Adipocyte (in vitro differentiated cells): Measurements from ENCODE around the gene FLT3.
"Not testable (repeated sequence)": the region's sequence is repeated elsewhere in the genome, so short reads cannot be mapped to it uniquely, and the experiment has no call there.

Experiments used
- DNase-seq: peaks from one replicate; pipeline ENCODE4 v3.0.0-alpha.2; 2015; ENCODE audit warnings: low read depth
- H3K27me3 ChIP-seq: replicated peaks from 2 replicates; pipeline ENCODE4 v1.7.0; 2013; ENCODE audit warnings: mild to moderate bottlenecking, low read length, moderate library complexity; ENCODE audit not compliant: control insufficient read depth, insufficient read depth
- H3K36me3 ChIP-seq: 2 replicates; pipeline ENCODE4 v1.7.0; 2013; ENCODE audit warnings: low read length, mild to moderate bottlenecking, moderate library complexity; ENCODE audit not compliant: control insufficient read depth, insufficient read depth, severe bottlenecking
- H3K4me1 ChIP-seq: 2 replicates; pipeline ENCODE4 v1.7.0; 2013; ENCODE audit warnings: mild to moderate bottlenecking, low read length, moderate library complexity; ENCODE audit not compliant: control insufficient read depth, insufficient read depth
- H3K4me3 ChIP-seq: 2 replicates; pipeline ENCODE4 v1.7.0; 2013; ENCODE audit warnings: mild to moderate bottlenecking, low read length, moderate library complexity
- H3K9ac ChIP-seq: 2 replicates; pipeline ENCODE4 v1.7.0; 2013; ENCODE audit warnings: mild to moderate bottlenecking, low read length, moderate library complexity
- H3K9me3 ChIP-seq: 2 replicates; pipeline ENCODE4 v1.7.0; 2013; ENCODE audit warnings: mild to moderate bottlenecking, low read length, moderate library complexity; ENCODE audit not compliant: control insufficient read depth

The FLT3 gene

GRCh38 chr13:28022848-28023518 lies 77.4 kb downstream of the FLT3 start:
- Histone ChIP-seq H3K9me3 (no peaks in the 10 kb centered on the region), H3K27me3 (peaks cover 15% of the 10 kb centered on the region), H3K36me3 (no peaks in the 10 kb centered on the region), H3K9ac (no peak overlapping the region), H3K4me3 (no peak overlapping the region), H3K4me1 (peaks cover 9% of the 10 kb centered on the region)
- peak; percentile 45 for DNase-seq

- Histone ChIP-seq H3K36me3 (no peaks in the 10 kb centered on the region), H3K9me3 (no peaks in the 10 kb centered on the region), H3K4me1 (no peaks in the 10 kb centered on the region), H3K4me3 (no peak overlapping the region), H3K27me3 (peaks cover 34% of the 10 kb centered on the region), H3K9ac (no peak overlapping the region)
- no peak for DNase-seq
Observed at GRCh38 chr13:28014301-28014700, 86.1 kb downstream of the FLT3 start.

DNA sequence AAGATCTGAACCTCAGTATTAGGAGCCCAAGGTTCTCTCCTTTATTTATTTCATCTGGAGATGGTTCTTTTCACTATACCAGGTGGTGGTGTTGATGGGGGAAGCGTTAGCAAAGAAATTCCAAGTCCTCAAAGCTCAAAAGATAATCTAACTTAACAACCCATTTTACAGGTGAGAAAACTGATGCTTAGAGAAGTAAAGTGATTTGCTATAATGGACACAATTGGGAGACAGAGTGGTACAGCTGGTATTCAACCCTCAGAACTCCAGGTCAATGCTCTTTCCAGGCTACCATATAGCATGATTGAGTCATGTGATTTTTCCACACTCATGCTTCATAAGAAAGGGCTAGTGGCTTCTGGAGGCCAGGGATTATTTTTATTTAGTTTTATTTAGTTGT lies 86.9 kb downstream of the FLT3 start:
- Histone ChIP-seq H3K27me3 (peaks cover 36% of the 10 kb centered on the region), H3K4me1 (no peaks in the 10 kb centered on the region), H3K9me3 (no peaks in the 10 kb centered on the region), H3K36me3 (no peaks in the 10 kb centered on the region), H3K4me3 (no peak overlapping the region), H3K9ac (no peak overlapping the region)
- no peak for DNase-seq

- Histone ChIP-seq H3K4me3 (no peak overlapping the region), H3K36me3 (no peaks in the 10 kb centered on the region), H3K27me3 (peaks cover 36% of the 10 kb centered on the region), H3K9me3 (no peaks in the 10 kb centered on the region), H3K9ac (no peak overlapping the region), H3K4me1 (no peaks in the 10 kb centered on the region)
- DNase-seq, result no peak
Observed at GRCh38 chr13:28012896-28013295, 87.5 kb downstream of the FLT3 start.

- Histone ChIP-seq H3K27me3 (peaks cover 36% of the 10 kb centered on the region), H3K4me1 (no peaks in the 10 kb centered on the region), H3K36me3 (no peaks in the 10 kb centered on the region), H3K9ac (no peak overlapping the region), H3K9me3 (no peaks in the 10 kb centered on the region), H3K4me3 (no peak overlapping the region)
- DNase-seq, result no peak
Observed at GRCh38 chr13:28012383-28012782, 88.0 kb downstream of the FLT3 start.

DNA sequence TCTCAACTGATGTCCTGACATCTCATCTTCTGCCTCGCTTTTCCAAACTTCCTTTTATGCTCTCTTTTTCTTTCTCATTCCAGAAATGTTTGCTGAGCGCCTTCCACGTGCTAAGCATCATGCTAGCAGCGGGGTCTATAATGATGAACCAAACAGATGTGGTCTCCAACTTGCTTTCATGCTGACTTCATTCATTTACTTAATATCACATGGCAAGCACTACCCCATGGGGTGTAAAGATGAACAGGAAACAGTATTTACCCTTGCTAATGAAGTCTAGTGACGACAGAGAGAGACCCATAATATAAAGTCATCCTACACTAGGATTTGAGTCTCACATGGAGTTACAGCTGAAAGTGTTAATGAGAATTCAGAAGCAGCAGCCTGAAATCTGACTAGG lies 90.3 kb downstream of the FLT3 start:
- Histone ChIP-seq H3K4me3 (no peak overlapping the region), H3K9me3 (no peaks in the 10 kb centered on the region), H3K9ac (no peak overlapping the region), H3K27me3 (peaks cover 27% of the 10 kb centered on the region), H3K36me3 (no peaks in the 10 kb centered on the region), H3K4me1 (no peaks in the 10 kb centered on the region)
- no peak for DNase-seq

- peaks cover 22% of the 10 kb centered on the region for H3K27me3 ChIP-seq
- H3K9ac ChIP-seq, H3K4me3 ChIP-seq, H3K9me3 ChIP-seq, H3K4me1 ChIP-seq, H3K36me3 ChIP-seq, DNase-seq: not testable (repeated sequence)
Observed at GRCh38 chr13:28005016-28005415, 95.4 kb downstream of the FLT3 start.

DNA sequence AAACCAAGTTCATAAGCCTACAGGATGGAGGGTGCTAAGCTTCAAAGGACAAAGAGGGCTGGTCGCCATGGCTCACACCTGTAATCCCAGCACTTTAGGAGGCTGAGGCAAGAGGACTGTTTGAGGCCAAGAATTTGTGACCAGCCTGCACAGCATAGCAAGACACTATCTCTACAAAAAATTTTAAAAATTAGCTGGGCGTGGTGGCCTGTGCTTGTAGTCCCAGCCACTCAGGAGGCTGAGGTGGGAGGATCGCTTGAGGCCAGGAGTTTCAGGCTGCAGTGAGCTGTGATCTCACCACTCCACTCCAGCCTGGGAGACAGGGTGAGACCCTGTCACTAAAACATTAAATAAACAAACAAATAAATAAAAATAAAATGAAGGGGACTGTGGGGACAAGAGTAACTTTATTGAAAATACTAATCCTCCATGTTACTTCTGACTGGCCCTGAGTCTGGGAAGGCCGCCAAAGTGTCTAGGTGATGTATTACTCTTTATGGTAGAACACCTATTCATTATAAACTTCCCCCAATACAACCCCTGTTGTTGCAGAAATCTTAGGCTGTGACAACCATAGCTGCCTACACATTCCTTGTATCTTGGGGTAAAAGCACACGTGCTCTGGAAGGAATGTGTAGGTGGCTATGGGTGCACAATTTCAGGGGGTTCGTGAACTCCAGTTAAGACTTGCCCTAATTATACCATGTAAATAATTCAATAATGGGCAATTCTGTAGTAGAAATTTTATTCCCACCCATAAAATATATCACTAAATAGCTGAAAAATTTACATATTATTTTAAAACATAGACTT lies 97.3 kb downstream of the FLT3 start:
- Histone ChIP-seq H3K27me3 (peaks cover 14% of the 10 kb centered on the region), H3K4me3 (no peak overlapping the region), H3K9ac (no peak overlapping the region), H3K36me3 (no peaks in the 10 kb centered on the region), H3K9me3 (no peaks in the 10 kb centered on the region), H3K4me1 (no peaks in the 10 kb centered on the region)
- DNase-seq, result no peak

- Histone ChIP-seq H3K9me3 (no peaks in the 10 kb centered on the region), H3K27me3 (peaks cover 14% of the 10 kb centered on the region), H3K36me3 (no peaks in the 10 kb centered on the region), H3K9ac (no peak overlapping the region), H3K4me3 (no peak overlapping the region), H3K4me1 (no peaks in the 10 kb centered on the region)
- no peak for DNase-seq
Observed at GRCh38 chr13:28001837-28002473, 98.4 kb downstream of the FLT3 start.

- no peak for DNase-seq
- Histone ChIP-seq H3K36me3 (no peaks in the 10 kb centered on the region), H3K9ac (no peak overlapping the region), H3K9me3 (no peaks in the 10 kb centered on the region), H3K27me3 (peaks cover 14% of the 10 kb centered on the region), H3K4me1 (no peaks in the 10 kb centered on the region), H3K4me3 (no peak overlapping the region)
Observed at GRCh38 chr13:28001049-28001448, 99.3 kb downstream of the FLT3 start.

- no peaks in the 10 kb centered on the region for H3K9me3 ChIP-seq
- no peak overlapping the region for H3K9ac ChIP-seq
- DNase-seq, result no peak
- no peaks in the 10 kb centered on the region for H3K36me3 ChIP-seq
- no peak overlapping the region for H3K4me3 ChIP-seq
- H3K27me3 ChIP-seq, result peaks cover 14% of the 10 kb centered on the region
- H3K4me1 ChIP-seq, result no peaks in the 10 kb centered on the region
Observed at GRCh38 chr13:28000567-28000966, 99.8 kb downstream of the FLT3 start.
